SK-N-SH (cell line): ENCODE results near the gene FTSJ1. TPM values are rescaled to one million over a fixed set of nuclear protein-coding genes. Genes with fewer than 3 reads are reported as not detected.
"Not testable (repeated sequence)": the region's sequence is repeated elsewhere in the genome, so short reads cannot be mapped to it uniquely, and the experiment has no call there.

Source experiments
- CTCF ChIA-PET: fragments of 300-600, 350-600 bp; formaldehyde crosslinking; extraction: SDS; loops from one replicate; lab custom pipeline; 2021; lab: Yijun Ruan, JAX
- POLR2A ChIA-PET: fragments of 350-600 bp; sonication (Branson Sonifier 250); formaldehyde crosslinking; extraction: SDS; loops from one replicate; lab custom pipeline; 2020; ENCODE audit warnings: antibody characterized with exemption, inconsistent platforms; lab: Yijun Ruan, JAX
- DNase-seq: peaks from one replicate; pipeline ENCODE4 v3.0.0; 2012
- H2AFZ ChIP-seq: fragments of 200-600 bp; sonication (generic); 2 replicates; pipeline ENCODE4 v1.8.1; 2016; ENCODE audit warnings: antibody characterized with exemption, mild to moderate bottlenecking, low read depth
- H3F3A ChIP-seq: fragments of 200-600 bp; sonication (generic); replicated peaks from 2 replicates; pipeline ENCODE3; 2016; ENCODE audit warnings: antibody characterized with exemption, mild to moderate bottlenecking; ENCODE audit not compliant: insufficient read depth
- H3K27ac ChIP-seq, 2 experiments: fragments of 200-500 bp in 1 of 2; fragments of 200-600 bp in 1 of 2; sonication (Bioruptor generic) in 1 of 2; sonication (generic), shearing (Covaris generic) in 1 of 2; 2 replicates each; pipeline versions ENCODE4 v1.5.1 to v1.6.1; 2014 to 2016; ENCODE audit warnings: low read depth in 2 of 2, inconsistent platforms in 1 of 2, low read length in 1 of 2, mild to moderate bottlenecking in 1 of 2, mixed read lengths in 1 of 2
- H3K27me3 ChIP-seq: fragments of 200-600 bp; sonication (generic), shearing (Covaris generic); 2 replicates; pipeline ENCODE4 v1.6.1; 2016; ENCODE audit warnings: mixed run types; ENCODE audit not compliant: insufficient read depth
- H3K36me3 ChIP-seq, 2 experiments: fragments of 200-500 bp in 1 of 2; fragments of 200-600 bp in 1 of 2; sonication (Bioruptor generic) in 1 of 2; sonication (generic) in 1 of 2; replicated peaks in 1 of 2; 2 replicates each; pipeline versions ENCODE3 to v1.5.1; 2014 to 2016; ENCODE audit warnings: low read length in 1 of 2, mild to moderate bottlenecking in 1 of 2; ENCODE audit not compliant: insufficient read depth in 2 of 2, control insufficient read depth in 1 of 2
- H3K4me1 ChIP-seq, 2 experiments: fragments of 200-500 bp in 1 of 2; fragments of 200-600 bp in 1 of 2; sonication (Bioruptor generic) in 1 of 2; sonication (generic), shearing (Covaris generic) in 1 of 2; 2 replicates each; pipeline versions ENCODE4 v1.5.1 to v1.6.1; 2014 to 2016; ENCODE audit warnings: low read depth in 1 of 2, low read length in 1 of 2, mixed run types in 1 of 2; ENCODE audit not compliant: insufficient read depth in 2 of 2, control insufficient read depth in 1 of 2
- H3K4me2 ChIP-seq: fragments of 200-600 bp; sonication (generic), shearing (Covaris generic); 2 replicates; pipeline ENCODE4 v1.6.1; 2017; ENCODE audit warnings: mixed run types
- H3K4me3 ChIP-seq, 2 experiments: fragments of 200-500 bp in 1 of 2; fragments of 200-600 bp in 1 of 2; sonication (Bioruptor generic) in 1 of 2; sonication (generic), shearing (Covaris generic) in 1 of 2; 2 replicates each; pipeline versions ENCODE4 v1.5.1 to v1.8.1; 2014 to 2016; ENCODE audit warnings: low read depth in 2 of 2, inconsistent platforms in 1 of 2, low read length in 1 of 2, mild to moderate bottlenecking in 1 of 2, mixed read lengths in 1 of 2, moderate library complexity in 1 of 2
- H3K79me2 ChIP-seq: fragments of 200-600 bp; sonication (generic); 2 replicates; pipeline ENCODE4 v1.8.1; 2017; ENCODE audit warnings: mild to moderate bottlenecking; ENCODE audit not compliant: insufficient read depth
- H3K9ac ChIP-seq: fragments of 200-600 bp; sonication (generic); 2 replicates; pipeline ENCODE4 v1.6.1; 2017; ENCODE audit warnings: mixed run types
- H3K9me2 ChIP-seq: fragments of 200-600 bp; sonication (generic); 2 replicates; pipeline ENCODE4 v1.6.1; 2017; ENCODE audit warnings: mixed run types
- H3K9me3 ChIP-seq: fragments of 200-600 bp; sonication (generic); 2 replicates; pipeline ENCODE4 v1.6.1; 2017; ENCODE audit warnings: mixed run types, mild to moderate bottlenecking, moderate library complexity
- H4K20me1 ChIP-seq: fragments of 200-600 bp; sonication (generic); 2 replicates; pipeline ENCODE4 v1.6.1; 2017; ENCODE audit warnings: mild to moderate bottlenecking, mixed run types; ENCODE audit not compliant: insufficient read depth
- CHD2 ChIP-seq: fragments of 150-350 bp; IDR thresholded peaks from 2 replicates; pipeline ENCODE4 v1.6.1; 2018; ENCODE audit warnings: low read length; ENCODE audit not compliant: partially characterized antibody
- EP300 ChIP-seq, 2 experiments: IDR thresholded peaks; 2 replicates each; pipeline versions ENCODE4 v1.4.0 to v1.6.1; 2012; ENCODE audit warnings: borderline replicate concordance in 1 of 2, low read depth in 1 of 2, low read length in 1 of 2
- FOSL2 ChIP-seq: IDR thresholded peaks from 2 replicates; pipeline ENCODE4 v1.4.0; 2012; ENCODE audit warnings: low read depth, mild to moderate bottlenecking, moderate library complexity, borderline replicate concordance
- MEF2A ChIP-seq: IDR thresholded peaks from 2 replicates; pipeline ENCODE4 v1.4.0; 2012; ENCODE audit warnings: low read depth, borderline replicate concordance
- NRF1 ChIP-seq: IDR thresholded peaks from 2 replicates; pipeline ENCODE4 v1.6.1; 2012; ENCODE audit warnings: low read depth, mild to moderate bottlenecking, low read length
- PBX3 ChIP-seq: IDR thresholded peaks from 2 replicates; pipeline ENCODE4; 2012
- REST ChIP-seq: IDR thresholded peaks from 2 replicates; pipeline ENCODE4 v1.6.1; 2012; ENCODE audit warnings: mild to moderate bottlenecking, low read depth, low read length, moderate library complexity
- SIN3A ChIP-seq: IDR thresholded peaks from 2 replicates; pipeline ENCODE4 v1.6.1; 2012; ENCODE audit warnings: low read depth, mild to moderate bottlenecking, low read length, moderate library complexity, borderline replicate concordance
- TEAD4 ChIP-seq: IDR thresholded peaks from 2 replicates; pipeline ENCODE4 v1.4.0; 2012; ENCODE audit warnings: mild to moderate bottlenecking, borderline replicate concordance; ENCODE audit not compliant: insufficient read depth
- ZBTB33 ChIP-seq: IDR thresholded peaks from 2 replicates; pipeline ENCODE4 v1.4.0; 2012; ENCODE audit warnings: low read depth, borderline replicate concordance
- WGBS: methylation state at CpG from one replicate; pipeline ENCODE4 v1.1.6; 2017; ENCODE audit warnings: low lambda C conversion rate; 5-methylcytosine and 5-hydroxymethylcytosine counted together
- polyA plus RNA-seq, 3 experiments: library from polyadenylated mRNA; depleted of rRNA; stranded (reverse); fragments of >200 nt; gene quantifications; 2 replicates each; pipeline ENCODE4 v1.2.3, GENCODE V29; 2012

Gene FTSJ1
- polyA plus RNA-seq, 1 of the 3 experiments (the other 2 are of a cell fraction): 34.1 TPM

GRCh38 chrX:48515842-48516241 is 39.8 kb downstream of the FTSJ1 start (continued):
- no peak for TF ChIP-seq PBX3
- no peak for TF ChIP-seq SIN3A
- TF ChIP-seq MEF2A: no peak

- Histone ChIP-seq H3K9me2 (no peaks in the 10 kb centered on the region), H3K9me3 (no peaks in the 10 kb centered on the region), H3K4me1 (peaks cover 0 to 20% of the 10 kb centered on the region in 2 experiments; a peak in 1 of 4 replicates), H3F3A (no peaks in the 10 kb centered on the region), H3K4me3 (no peak overlapping the region), H3K36me3 (no peaks in the 10 kb centered on the region), H3K9ac (no peak overlapping the region), H2AFZ (no peak overlapping the region), H3K79me2 (no peaks in the 10 kb centered on the region), H3K27ac (no peak overlapping the region; a peak in 1 of 4 replicates), H3K27me3 (no peaks in the 10 kb centered on the region), H4K20me1 (no peaks in the 10 kb centered on the region), H3K4me2 (no peak overlapping the region)
- ChIA-PET POLR2A (no interaction called here), CTCF (no interaction called here)
- DNase-seq: no peak
- TF ChIP-seq REST (no peak), EP300 (IDR thresholded peaks at IDR 0.05; ENCODE audit: borderline replicate concordance in 1 of 2, low read depth in 1 of 2, low read length in 1 of 2) (no peak), CHD2 (no peak), NRF1 (no peak), FOSL2 (no peak)
- 27% methylated on average over 10 of the region's 10 CpGs for WGBS
Observed at GRCh38 chrX:48516285-48516684, 40.3 kb downstream of the FTSJ1 start.

GRCh38 chrX:48516987-48517386 is 41.0 kb downstream of the FTSJ1 start:
- Histone ChIP-seq H3K9me2 (no peaks in the 10 kb centered on the region), H3K4me3 (no peak overlapping the region), H3K4me2 (no peak overlapping the region)
- TF ChIP-seq ZBTB33: no peak
- no peak for TF ChIP-seq NRF1
- no peak for TF ChIP-seq TEAD4
- TF ChIP-seq, all 33 proteins: peak for 0
- ChIA-PET CTCF (no interaction called here), POLR2A (no interaction called here)
- no peak overlapping the region for H3K9ac ChIP-seq
- WGBS: 57% methylated on average over 3 of the region's 5 CpGs
- no peaks in the 10 kb centered on the region for H3K27me3 ChIP-seq
- H3K4me1 ChIP-seq: peaks cover 0 to 20% of the 10 kb centered on the region in 2 experiments; a peak in 1 of 4 replicates
- H3K36me3 ChIP-seq: no peaks in the 10 kb centered on the region
- no peak overlapping the region for H2AFZ ChIP-seq
- H3K9me3 ChIP-seq: no peaks in the 10 kb centered on the region
- H3K79me2 ChIP-seq: no peaks in the 10 kb centered on the region
- no peak overlapping the region for H3K27ac ChIP-seq
- no peaks in the 10 kb centered on the region for H4K20me1 ChIP-seq
- no peaks in the 10 kb centered on the region for H3F3A ChIP-seq
- DNase-seq: no peak

GRCh38 chrX:48519481-48519880 is 43.5 kb downstream of the FTSJ1 start:
- H3K4me3 ChIP-seq, H2AFZ ChIP-seq, H3K36me3 ChIP-seq, H4K20me1 ChIP-seq, H3K9me2 ChIP-seq, H3F3A ChIP-seq, H3K79me2 ChIP-seq, H3K4me1 ChIP-seq, H3K4me2 ChIP-seq, H3K9ac ChIP-seq, H3K27me3 ChIP-seq, DNase-seq, H3K27ac ChIP-seq, H3K9me3 ChIP-seq, POLR2A ChIA-PET: not testable (repeated sequence)
- CTCF ChIA-PET: interaction anchor here (0.6 to 0.8 kb wide), 2 partner anchors 11 to 45 kb away, joined by 3 read pairs; no protein-coding TSS in a partner anchor
- WGBS: 66% methylated on average over 3 of the region's 4 CpGs
